ENCODE results near the gene CRAT. TPM values are rescaled to one million over a fixed set of nuclear protein-coding genes. Genes with fewer than 3 reads are reported as not detected.

The CRAT gene
- total RNA-seq, 1 experiment from 2014 or later = 13.9 TPM

DNA sequence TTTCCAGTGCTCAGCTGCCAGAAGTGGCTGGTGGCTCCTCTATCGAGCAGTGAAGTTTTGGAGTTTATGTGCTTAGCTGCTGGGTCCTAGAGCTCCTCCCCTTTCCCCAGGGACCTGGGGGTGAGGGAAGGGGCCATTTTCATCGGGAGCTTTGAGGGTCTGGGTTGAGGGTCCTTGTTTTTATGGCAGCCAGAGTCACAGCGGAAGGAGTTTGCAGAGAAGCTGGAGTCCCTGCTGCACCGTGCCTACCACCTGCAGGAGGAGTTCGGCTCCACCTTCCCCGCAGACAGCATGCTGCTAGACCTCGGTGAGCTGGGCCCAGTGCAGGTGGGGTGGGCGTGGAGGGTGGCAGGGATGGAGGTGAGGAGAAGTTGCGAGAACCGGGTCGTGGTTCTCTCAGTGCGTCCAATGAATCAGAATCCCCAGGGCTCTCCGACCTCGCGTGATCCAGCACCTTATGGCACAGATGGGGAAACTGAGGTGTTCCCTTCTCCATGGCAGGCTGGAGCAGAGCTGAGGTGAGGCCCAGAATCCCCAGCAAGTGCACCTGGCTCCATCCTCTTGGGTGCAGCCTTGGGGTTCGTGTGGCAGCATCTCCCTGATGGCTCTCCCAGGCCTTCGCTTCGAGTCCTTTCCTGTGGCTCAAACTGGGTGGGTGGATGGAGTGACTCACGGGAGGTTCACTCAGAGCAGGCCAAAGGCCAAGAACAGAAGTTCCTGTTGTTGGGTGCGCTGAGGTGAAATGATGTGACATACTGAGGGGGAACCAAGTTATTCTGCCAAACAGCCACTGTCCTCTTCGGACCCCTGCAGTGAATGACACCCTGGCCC, 51.4 kb downstream of the CRAT start:
- DNase-seq = no peak
- Histone ChIP-seq H3K36me3 (peaks cover 30% of the 10 kb centered on the region), H3K4me1 (no peaks in the 10 kb centered on the region), H3K27ac (no peak overlapping the region), H3K9me3 (replicated peaks) (no peaks in the 10 kb centered on the region), H3K27me3 (no peaks in the 10 kb centered on the region), H3K4me3 (no peak overlapping the region)

DNA sequence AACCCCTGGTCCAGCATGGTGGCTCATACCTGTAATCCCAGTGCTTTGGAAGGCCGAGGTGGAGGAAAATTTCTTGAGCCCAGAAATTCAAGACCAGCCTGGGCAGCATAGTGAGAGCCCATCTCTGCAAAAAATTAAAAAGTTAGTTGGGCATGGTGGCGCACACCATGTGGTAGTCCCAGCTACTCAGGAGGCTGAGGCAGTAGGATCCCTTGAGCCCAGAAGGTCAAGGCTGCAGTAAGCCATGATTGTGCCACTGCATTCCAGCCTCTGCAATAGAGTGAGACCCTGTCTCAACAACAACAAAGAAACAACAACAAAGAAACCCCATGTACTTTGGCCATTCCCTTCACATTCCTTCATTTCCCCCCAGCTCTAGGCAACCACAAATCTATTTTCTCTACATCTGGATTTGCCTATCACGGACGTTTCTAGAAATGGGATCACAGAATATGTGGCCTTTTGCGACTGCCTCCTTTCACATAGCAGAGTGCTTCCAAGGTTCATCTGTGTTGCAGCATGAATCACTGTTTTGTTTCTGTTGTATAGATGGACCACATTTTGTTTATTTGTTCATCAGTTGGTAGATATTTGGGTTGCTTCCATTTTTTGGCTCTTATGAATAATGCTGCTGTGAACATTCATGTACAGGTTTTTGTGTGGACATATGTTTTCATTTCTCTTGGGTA, 56.3 kb downstream of the CRAT start:
- no peaks in the 10 kb centered on the region for H3K27me3 ChIP-seq
- no peak overlapping the region for H3K4me3 ChIP-seq
- H3K36me3 ChIP-seq = peaks cover 30% of the 10 kb centered on the region
- H3K9me3 ChIP-seq (replicated peaks) = no peaks in the 10 kb centered on the region
- no peak overlapping the region for H3K27ac ChIP-seq
- DNase-seq = no peak
- H3K4me1 ChIP-seq = no peaks in the 10 kb centered on the region

DNA sequence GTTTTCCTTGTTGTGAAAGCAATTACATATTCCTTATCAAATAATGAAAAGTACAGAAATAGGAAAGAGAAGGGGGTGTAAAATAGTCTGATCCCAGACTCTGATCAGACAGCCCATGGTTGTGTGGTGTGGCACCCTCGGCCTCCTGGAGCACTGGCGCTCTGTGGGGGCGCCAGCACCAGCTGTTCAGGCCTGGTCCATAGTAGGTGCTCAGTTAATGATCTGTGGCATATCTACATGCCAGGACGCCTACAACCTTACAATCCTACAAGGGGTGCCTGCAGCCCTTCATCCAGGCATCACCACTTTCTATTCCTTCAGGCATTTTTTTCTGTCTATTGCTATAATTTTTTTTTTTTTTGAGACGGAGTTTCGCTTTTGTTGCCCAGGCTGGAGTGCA, 57.6 kb downstream of the CRAT start:
- no peak overlapping the region for H3K27ac ChIP-seq
- H3K36me3 ChIP-seq = peaks cover 33% of the 10 kb centered on the region
- H3K4me1 ChIP-seq = no peaks in the 10 kb centered on the region
- no peaks in the 10 kb centered on the region for H3K9me3 ChIP-seq (replicated peaks)
- H3K27me3 ChIP-seq = no peaks in the 10 kb centered on the region
- H3K4me3 ChIP-seq = no peak overlapping the region
- no peak for DNase-seq

DNA sequence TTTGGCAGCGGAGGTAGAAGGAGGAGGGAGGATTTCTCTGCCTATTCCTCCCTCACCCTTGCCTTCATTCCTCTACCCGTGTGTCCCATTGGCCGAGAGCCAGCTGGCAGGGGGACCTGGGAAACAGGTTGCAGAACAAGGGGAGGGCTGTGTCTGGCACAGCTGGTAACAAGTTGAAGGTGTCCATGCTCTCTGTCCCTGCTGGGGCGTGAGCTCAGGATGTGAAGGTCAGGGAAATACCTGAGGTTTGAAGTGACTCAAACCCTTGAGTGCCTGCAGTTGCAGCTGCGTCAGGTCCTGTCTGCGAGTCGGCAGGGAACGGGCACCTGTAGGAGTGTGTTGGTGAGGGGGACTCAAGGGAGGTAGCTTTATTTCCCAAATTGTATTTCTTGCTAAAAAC, 58.0 kb downstream of the CRAT start:
- no peaks in the 10 kb centered on the region for H3K4me1 ChIP-seq
- no peak for DNase-seq

More for the DNA sequence above, 58.0 kb downstream of the CRAT start:
- Histone ChIP-seq H3K36me3 (peaks cover 36% of the 10 kb centered on the region), H3K9me3 (replicated peaks) (no peaks in the 10 kb centered on the region), H3K4me3 (no peak overlapping the region), H3K27me3 (no peaks in the 10 kb centered on the region), H3K27ac (no peak overlapping the region)

Other genes with a start within 250 kb of the CRAT start
- gene KYAT1, start 228.8 kb downstream of the CRAT start, total RNA-seq (2014; rRNA removed; shearing (Covaris generic)) = 8.4 and 9.4 TPM in 2 replicates
- gene LRRC8A, start 228.7 kb downstream of the CRAT start, total RNA-seq (2014; rRNA removed; shearing (Covaris generic)) = 50.8 and 54.2 TPM in 2 replicates
- 20.7 and 23.2 TPM in 2 replicates for gene PHYHD1, start 189.8 kb downstream of the CRAT start, total RNA-seq (2014; rRNA removed; shearing (Covaris generic))
- gene DOLK, start 163.2 kb downstream of the CRAT start, total RNA-seq (2014; rRNA removed; shearing (Covaris generic)) = 21.9 and 24.9 TPM in 2 replicates
- gene NUP188, start 163.1 kb downstream of the CRAT start, total RNA-seq (2014; rRNA removed; shearing (Covaris generic)) = 132 and 136 TPM in 2 replicates
- gene SH3GLB2, start 82.5 kb downstream of the CRAT start, total RNA-seq (2014; rRNA removed; shearing (Covaris generic)) = 21.1 and 26.7 TPM in 2 replicates
- 28.9 and 32.5 TPM in 2 replicates for gene MIGA2, start 74.2 kb downstream of the CRAT start, total RNA-seq (2014; rRNA removed; shearing (Covaris generic))
- gene DOLPP1, start 29.7 kb downstream of the CRAT start, total RNA-seq (2014; rRNA removed; shearing (Covaris generic)) = 39.0 and 42.7 TPM in 2 replicates
- gene PTPA, start 622 bp upstream of the CRAT start, total RNA-seq (2014; rRNA removed; shearing (Covaris generic)) = 79.7 and 81.8 TPM in 2 replicates
- gene IER5L, start 67.5 kb upstream of the CRAT start, total RNA-seq (2014; rRNA removed; shearing (Covaris generic)) = 2.8 and 3.1 TPM in 2 replicates

All from SJCRH30 (cell line).